DOHH2 (cell line): ENCODE data around the gene STUM.

ENCODE experiments used
- H3F3A ChIP-seq: fragments of 200-600 bp; sonication (generic), shearing (Covaris generic); 2 replicates; pipeline ENCODE4 v1.6.0; 2016; ENCODE audit warnings: antibody characterized with exemption, mild to moderate bottlenecking; ENCODE audit not compliant: control insufficient read depth, insufficient read depth
- H3K27ac ChIP-seq: fragments of 200-600 bp; sonication (generic); 2 replicates; pipeline ENCODE4 v1.5.1; 2014; ENCODE audit warnings: low read depth, mild to moderate bottlenecking, low read length, moderate library complexity
- H3K27me3 ChIP-seq: fragments of 200-600 bp; sonication (generic); 2 replicates; pipeline ENCODE4 v1.6.1; 2014; ENCODE audit warnings: mild to moderate bottlenecking, low read length, mixed read lengths; ENCODE audit not compliant: control insufficient read depth
- H3K36me3 ChIP-seq: fragments of 200-600 bp; sonication (generic); 2 replicates; pipeline ENCODE4 v1.6.1; 2014; ENCODE audit warnings: mild to moderate bottlenecking, low read length, moderate library complexity, mixed read lengths; ENCODE audit not compliant: control insufficient read depth
- H3K4me1 ChIP-seq: fragments of 200-600 bp; sonication (generic); 2 replicates; pipeline ENCODE4 v1.6.1; 2014; ENCODE audit warnings: mild to moderate bottlenecking, low read length, mixed read lengths; ENCODE audit not compliant: control insufficient read depth
- H3K4me2 ChIP-seq: fragments of 200-600 bp; sonication (generic); 2 replicates; pipeline ENCODE4 v1.6.0; 2014; ENCODE audit warnings: mild to moderate bottlenecking, low read length, moderate library complexity
- H3K4me3 ChIP-seq: fragments of 200-600 bp; sonication (generic); 2 replicates; pipeline ENCODE4 v1.5.1; 2014; ENCODE audit warnings: mild to moderate bottlenecking, low read length, mixed read lengths
- H3K79me2 ChIP-seq: fragments of 200-600 bp; sonication (generic); 2 replicates; pipeline ENCODE4 v1.6.1; 2014; ENCODE audit warnings: mild to moderate bottlenecking, low read length, mixed read lengths; ENCODE audit not compliant: control insufficient read depth
- H3K9me2 ChIP-seq: fragments of 200-600 bp; sonication (generic); replicated peaks from 2 replicates; pipeline ENCODE4 v1.6.1; 2014; ENCODE audit warnings: mild to moderate bottlenecking, low read length, mixed read lengths; ENCODE audit not compliant: control insufficient read depth
- H3K9me3 ChIP-seq: fragments of 200-600 bp; sonication (generic); 2 replicates; pipeline ENCODE4 v1.6.1; 2014; ENCODE audit warnings: antibody characterized with exemption, low read length, mixed read lengths; ENCODE audit not compliant: control insufficient read depth, insufficient read depth
- H4K20me1 ChIP-seq: fragments of 200-600 bp; sonication (generic); 2 replicates; pipeline ENCODE4 v1.6.0; 2014; ENCODE audit warnings: low read depth, mild to moderate bottlenecking, antibody characterized with exemption, low read length, moderate library complexity; ENCODE audit not compliant: control insufficient read depth, insufficient read depth
- CTCF ChIP-seq: fragments of 200-600 bp; sonication (generic); IDR thresholded peaks from one replicate; pipeline ENCODE4 v1.5.1; 2014; ENCODE audit warnings: antibody characterized with exemption, mild to moderate bottlenecking, low read depth, low read length; ENCODE audit not compliant: poor library complexity, severe bottlenecking
- EZH2phosphoT487 ChIP-seq: fragments of 200-600 bp; sonication (generic); IDR thresholded peaks from 2 replicates; pipeline ENCODE4 v1.6.1; 2017; ENCODE audit warnings: borderline replicate concordance, mild to moderate bottlenecking, antibody characterized with exemption, low read length, moderate library complexity, mixed read lengths

The STUM gene

GRCh38 chr1:226632169-226632879 is 83.8 kb downstream of the STUM start:
- Histone ChIP-seq H3K9me3 (no peaks in the 10 kb centered on the region), H3K4me3 (peak overlapping the region; percentile 53), H4K20me1 (no peaks in the 10 kb centered on the region), H3F3A (peaks cover 15% of the 10 kb centered on the region), H3K9me2 (no peaks in the 10 kb centered on the region), H3K79me2 (peaks cover 3% of the 10 kb centered on the region; the same call in 1 of the 2 replicates), H3K27ac (peak overlapping the region; percentile 90), H3K4me1 (peaks cover 66% of the 10 kb centered on the region), H3K4me2 (peak overlapping the region; percentile 65), H3K27me3 (no peaks in the 10 kb centered on the region), H3K36me3 (peaks cover 51% of the 10 kb centered on the region)
- TF ChIP-seq EZH2phosphoT487 (no peak), CTCF (no peak)

- no peaks in the 10 kb centered on the region for H4K20me1 ChIP-seq
- peaks cover 66% of the 10 kb centered on the region for H3K4me1 ChIP-seq
- peaks cover 57% of the 10 kb centered on the region for H3K36me3 ChIP-seq
- peak overlapping the region; percentile 53 for H3K4me3 ChIP-seq
- H3K79me2 ChIP-seq = peaks cover 3% of the 10 kb centered on the region; the same call in 1 of the 2 replicates
- H3K4me2 ChIP-seq = peak overlapping the region; percentile 65
- H3K27me3 ChIP-seq = no peaks in the 10 kb centered on the region
- peak overlapping the region; percentile 90 for H3K27ac ChIP-seq
- no peak for TF ChIP-seq EZH2phosphoT487
- TF ChIP-seq CTCF = no peak
- peaks cover 15% of the 10 kb centered on the region for H3F3A ChIP-seq
- no peaks in the 10 kb centered on the region for H3K9me2 ChIP-seq
- H3K9me3 ChIP-seq = no peaks in the 10 kb centered on the region
Measured at GRCh38 chr1:226632922-226633351, 84.4 kb downstream of the STUM start.

- Histone ChIP-seq H3K36me3 (peaks cover 65% of the 10 kb centered on the region), H3K79me2 (peaks cover 3% of the 10 kb centered on the region; the same call in 1 of the 2 replicates), H3K4me1 (peaks cover 66% of the 10 kb centered on the region), H4K20me1 (no peaks in the 10 kb centered on the region), H3K27ac (peak overlapping the region; percentile 90), H3K27me3 (no peaks in the 10 kb centered on the region), H3K9me3 (no peaks in the 10 kb centered on the region), H3K9me2 (no peaks in the 10 kb centered on the region), H3K4me2 (peak overlapping the region; percentile 65), H3K4me3 (peak overlapping the region; percentile 53), H3F3A (peaks cover 15% of the 10 kb centered on the region)
- TF ChIP-seq EZH2phosphoT487 (no peak), CTCF (no peak)
Measured at GRCh38 chr1:226633541-226634165, 85.1 kb downstream of the STUM start.
